ENCODE results near the gene M1AP.

GRCh38 chr2:74572178-74572925, 75.8 kb downstream of the M1AP start:
- TF ChIP-seq CTCF (IDR thresholded peaks at IDR 0.05 in 4 of 5, conservative IDR thresholded peaks at IDR 0.05 in 1 of 5) = no peak
- no peak for TF ChIP-seq POLR2A (IDR thresholded peaks at IDR 0.05)

Data from gastrocnemius medialis (tissue), 4 donors.